Spleen (tissue), 7 donors: ENCODE results near the gene S100A5.

Source experiments
- POLR2A ChIP-seq, 3 donors: fragments of 450-650 bp; IDR thresholded peaks; one replicate each; pipeline ENCODE4 v1.5.1; 2017; ENCODE audit warnings: antibody characterized with exemption in 3 of 3, mild to moderate bottlenecking in 1 of 3
- TF ChIP-seq, protein P1 (sequence below), 11 experiments: fragments of 200-600 bp in 7 of 11; fragments of 450-650 bp in 4 of 11; sonication (generic) in 4 of 11; IDR thresholded peaks in 8 of 11; conservative IDR thresholded peaks in 3 of 11; 1 replicate in 7 of 11; 2 replicates in 4 of 11; pipeline versions ENCODE4 v1.4.0 to v1.8.0; 2016 to 2021; ENCODE audit warnings: antibody characterized with exemption in 11 of 11, inconsistent platforms in 4 of 11, mild to moderate bottlenecking in 1 of 11
- donor health status: DM: no; HTN: no; CAD: no; lungs with moderate emphysema.
- donor health status: DM: no; HTN: no; CAD: no.
- donor health status: DM: no; HTN: no; CAD: no.

GRCh38 chr1:153585006-153585405 lies 44.3 kb upstream of the S100A5 start:
- TF ChIP-seq, protein P1, sequence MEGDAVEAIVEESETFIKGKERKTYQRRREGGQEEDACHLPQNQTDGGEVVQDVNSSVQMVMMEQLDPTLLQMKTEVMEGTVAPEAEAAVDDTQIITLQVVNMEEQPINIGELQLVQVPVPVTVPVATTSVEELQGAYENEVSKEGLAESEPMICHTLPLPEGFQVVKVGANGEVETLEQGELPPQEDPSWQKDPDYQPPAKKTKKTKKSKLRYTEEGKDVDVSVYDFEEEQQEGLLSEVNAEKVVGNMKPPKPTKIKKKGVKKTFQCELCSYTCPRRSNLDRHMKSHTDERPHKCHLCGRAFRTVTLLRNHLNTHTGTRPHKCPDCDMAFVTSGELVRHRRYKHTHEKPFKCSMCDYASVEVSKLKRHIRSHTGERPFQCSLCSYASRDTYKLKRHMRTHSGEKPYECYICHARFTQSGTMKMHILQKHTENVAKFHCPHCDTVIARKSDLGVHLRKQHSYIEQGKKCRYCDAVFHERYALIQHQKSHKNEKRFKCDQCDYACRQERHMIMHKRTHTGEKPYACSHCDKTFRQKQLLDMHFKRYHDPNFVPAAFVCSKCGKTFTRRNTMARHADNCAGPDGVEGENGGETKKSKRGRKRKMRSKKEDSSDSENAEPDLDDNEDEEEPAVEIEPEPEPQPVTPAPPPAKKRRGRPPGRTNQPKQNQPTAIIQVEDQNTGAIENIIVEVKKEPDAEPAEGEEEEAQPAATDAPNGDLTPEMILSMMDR (IDR thresholded peaks at IDR 0.05 in 8 of 11, conservative IDR thresholded peaks at IDR 0.05 in 3 of 11), result no peak
- no peak for TF ChIP-seq POLR2A (IDR thresholded peaks at IDR 0.05)
